IMR-90 (cell line): Measurements from ENCODE around the gene OBI1. TPM values are rescaled to one million over a fixed set of nuclear protein-coding genes. Genes with fewer than 3 reads are reported as not detected.

ENCODE experiments used
- ATAC-seq: fragments of 200-7000 bp; cut with Tn5 transposase; 2 replicates; pipeline ENCODE4 v1.9.1; 2020; ENCODE audit warnings: low read depth, mild to moderate bottlenecking, moderate library complexity
- BruUV-seq: library from RNA; stranded (reverse); fragments of 400-500 nt; replicated peaks from 2 replicates; lab custom pipeline; 2021; lab: Mats Ljungman, UMichigan
- CTCF ChIA-PET: fragments of 300-600 bp; formaldehyde crosslinking; extraction: SDS; loops from one replicate; lab custom pipeline; 2021; ENCODE audit warnings: antibody characterized with exemption; lab: Yijun Ruan, JAX
- POLR2A ChIA-PET: fragments of 300-600 bp; sonication (Branson Sonifier 250); formaldehyde crosslinking; loops from one replicate; lab custom pipeline; 2022; ENCODE audit warnings: antibody characterized with exemption; ENCODE audit not compliant: unreplicated experiment; lab: Charles Lee
- DNase-seq: peaks from one replicate; pipeline ENCODE4 v3.0.0; 2013
- H2AFZ ChIP-seq: replicated peaks from 2 replicates; pipeline ENCODE3; 2013; ENCODE audit warnings: low read length, mild to moderate bottlenecking; ENCODE audit not compliant: poor library complexity
- H2AK5ac ChIP-seq: 2 replicates; pipeline ENCODE4 v1.6.1; 2013; ENCODE audit warnings: low read depth, low read length, inconsistent platforms
- H2AK9ac ChIP-seq: replicated peaks from 2 replicates; pipeline ENCODE3; 2013; ENCODE audit warnings: mild to moderate bottlenecking, low read depth, low read length, moderate library complexity; ENCODE audit not compliant: poor library complexity
- H2BK120ac ChIP-seq: 2 replicates; pipeline ENCODE4 v1.6.1; 2013; ENCODE audit warnings: low read depth, low read length, inconsistent platforms
- H2BK15ac ChIP-seq: 3 replicates; pipeline ENCODE4 v1.6.1; 2013; ENCODE audit warnings: low read depth, low read length, inconsistent platforms
- H2BK20ac ChIP-seq: 2 replicates; pipeline ENCODE4 v1.6.1; 2013; ENCODE audit warnings: low read depth, mild to moderate bottlenecking, inconsistent platforms, low read length, moderate library complexity
- H2BK5ac ChIP-seq: 2 replicates; pipeline ENCODE4 v1.6.1; 2013; ENCODE audit warnings: mild to moderate bottlenecking, low read depth, low read length, inconsistent platforms; ENCODE audit not compliant: poor library complexity, severe bottlenecking
- H3K14ac ChIP-seq: replicated peaks from 2 replicates; pipeline ENCODE4 v1.6.1; 2013; ENCODE audit warnings: low read depth, low read length, inconsistent platforms
- H3K18ac ChIP-seq: 2 replicates; pipeline ENCODE4 v1.6.1; 2013; ENCODE audit warnings: low read depth, low read length, control low read depth
- H3K23ac ChIP-seq: 2 replicates; pipeline ENCODE4 v1.6.1; 2013; ENCODE audit warnings: low read depth, low read length, inconsistent platforms
- H3K27ac ChIP-seq: 2 replicates; pipeline ENCODE4 v1.5.1; 2013; ENCODE audit warnings: mild to moderate bottlenecking, control low read depth, low read length; ENCODE audit not compliant: insufficient read depth
- H3K27me3 ChIP-seq: 2 replicates; pipeline ENCODE4 v1.6.1; 2013; ENCODE audit warnings: low read length; ENCODE audit not compliant: control insufficient read depth, insufficient read depth
- H3K36me3 ChIP-seq: 2 replicates; pipeline ENCODE4 v1.6.1; 2013; ENCODE audit warnings: low read length, mixed read lengths; ENCODE audit not compliant: control insufficient read depth, insufficient read depth
- H3K4ac ChIP-seq: 2 replicates; pipeline ENCODE4 v1.6.1; 2013; ENCODE audit warnings: low read depth, low read length, inconsistent platforms
- H3K4me1 ChIP-seq: 2 replicates; pipeline ENCODE4 v1.6.1; 2013; ENCODE audit warnings: low read length, mixed read lengths; ENCODE audit not compliant: control insufficient read depth, insufficient read depth
- H3K4me2 ChIP-seq: 2 replicates; pipeline ENCODE4 v1.6.1; 2013; ENCODE audit warnings: low read depth, mild to moderate bottlenecking, control low read depth, low read length, moderate library complexity
- H3K4me3 ChIP-seq: 2 replicates; pipeline ENCODE4 v1.5.1; 2013; ENCODE audit warnings: low read depth, mild to moderate bottlenecking, control low read depth, low read length, moderate library complexity; ENCODE audit not compliant: insufficient read depth
- H3K56ac ChIP-seq: 2 replicates; pipeline ENCODE4 v1.6.1; 2013; ENCODE audit warnings: low read length, inconsistent platforms; ENCODE audit not compliant: insufficient read depth; ENCODE audit errors: extremely low read depth
- H3K79me1 ChIP-seq, 2 experiments: 2 replicates each; pipeline ENCODE4 v1.6.1; 2013; ENCODE audit warnings: low read length in 2 of 2, inconsistent platforms in 1 of 2, low read depth in 1 of 2
- H3K9ac ChIP-seq: 2 replicates; pipeline ENCODE4 v1.6.1; 2013; ENCODE audit warnings: low read depth, low read length, control low read depth
- H3K9me1 ChIP-seq: 2 replicates; pipeline ENCODE4 v1.6.1; 2013; ENCODE audit warnings: low read length, inconsistent platforms; ENCODE audit not compliant: insufficient read depth
- H3K9me3 ChIP-seq: 2 replicates; pipeline ENCODE4 v1.6.1; 2013; ENCODE audit warnings: low read length; ENCODE audit not compliant: control insufficient read depth, insufficient read depth
- H4K20me1 ChIP-seq: 2 replicates; pipeline ENCODE4 v1.6.1; 2013; ENCODE audit warnings: low read length, inconsistent platforms; ENCODE audit not compliant: insufficient read depth
- H4K5ac ChIP-seq: 2 replicates; pipeline ENCODE4 v1.6.1; 2013; ENCODE audit warnings: mild to moderate bottlenecking, low read depth, low read length, control low read depth
- H4K8ac ChIP-seq, 2 experiments: 2 replicates each; pipeline ENCODE4 v1.6.1; 2013; ENCODE audit warnings: low read depth in 2 of 2, low read length in 2 of 2, control low read depth in 1 of 2, inconsistent platforms in 1 of 2
- H4K91ac ChIP-seq: 2 replicates; pipeline ENCODE4 v1.6.1; 2013; ENCODE audit warnings: low read depth, low read length, inconsistent platforms; ENCODE audit not compliant: insufficient read depth
- BHLHE40 ChIP-seq: fragments of 150-350 bp; IDR thresholded peaks from 2 replicates; pipeline ENCODE4 v1.6.1; 2016; ENCODE audit warnings: mild to moderate bottlenecking, low read depth, low read length
- CEBPB ChIP-seq: IDR thresholded peaks from 2 replicates; pipeline ENCODE4 v1.6.1; 2012; ENCODE audit warnings: low read depth, low read length, improper control_type of control experiment
- CHD1 ChIP-seq: IDR thresholded peaks from 2 replicates; pipeline ENCODE4 v1.6.1; 2012; ENCODE audit warnings: low read depth, low read length, improper control_type of control experiment
- ELK1 ChIP-seq: fragments of 150-350 bp; IDR thresholded peaks from 2 replicates; pipeline ENCODE4 v1.6.1; 2016; ENCODE audit warnings: low read depth, mild to moderate bottlenecking, low read length, moderate library complexity, borderline replicate concordance
- FOS ChIP-seq: fragments of 150-350 bp; IDR thresholded peaks from 2 replicates; pipeline ENCODE4 v1.6.1; 2016; ENCODE audit warnings: low read depth, low read length
- MAFK ChIP-seq: IDR thresholded peaks from 2 replicates; pipeline ENCODE4 v1.6.1; 2012; ENCODE audit warnings: low read depth, low read length, improper control_type of control experiment
- MAZ ChIP-seq: IDR thresholded peaks from 2 replicates; pipeline ENCODE4 v1.6.1; 2012; ENCODE audit warnings: low read depth, mild to moderate bottlenecking, low read length, improper control_type of control experiment, moderate library complexity, borderline replicate concordance
- MXI1 ChIP-seq: IDR thresholded peaks from 2 replicates; pipeline ENCODE4 v1.6.1; 2012; ENCODE audit warnings: low read depth, mild to moderate bottlenecking, low read length, moderate library complexity, borderline replicate concordance
- NFE2L2 ChIP-seq: fragments of 150-350 bp; IDR thresholded peaks from 2 replicates; pipeline ENCODE4 v1.6.1; 2016; ENCODE audit warnings: low read depth, mild to moderate bottlenecking, low read length
- POLR2A ChIP-seq: IDR thresholded peaks from 2 replicates; pipeline ENCODE4 v1.6.1; 2012; ENCODE audit warnings: mild to moderate bottlenecking, low read depth, low read length
- RAD21 ChIP-seq: IDR thresholded peaks from 2 replicates; pipeline ENCODE4 v1.6.1; 2012; ENCODE audit warnings: low read length, improper control_type of control experiment
- RCOR1 ChIP-seq: IDR thresholded peaks from 2 replicates; pipeline ENCODE4 v1.6.1; 2012; ENCODE audit warnings: mild to moderate bottlenecking, low read length, improper control_type of control experiment; ENCODE audit not compliant: insufficient replicate concordance
- RFX5 ChIP-seq: IDR thresholded peaks from 2 replicates; pipeline ENCODE4 v1.8.0; 2012; ENCODE audit warnings: low read depth, mild to moderate bottlenecking, low read length, moderate library complexity
- SMC3 ChIP-seq: fragments of 150-350 bp; IDR thresholded peaks from 2 replicates; pipeline ENCODE4 v1.6.1; 2016; ENCODE audit warnings: low read depth, mild to moderate bottlenecking, antibody characterized with exemption, low read length, moderate library complexity
- WGBS, 2 experiments: methylation state at CpG; one replicate each; pipeline versions ENCODE4 v1.1.5 to v1.1.7; 2013; ENCODE audit warnings: missing lambda C conversion rate in 2 of 2; ENCODE audit not compliant: insufficient read length in 1 of 2; ENCODE audit errors: extremely low coverage in 2 of 2; 5-methylcytosine and 5-hydroxymethylcytosine counted together
- dilution Hi-C: fragments of 300-500 bp; cut with HindIII; formaldehyde crosslinking; loops from one replicate; pipeline ENCODE4 v1.14.3; 2018; ENCODE audit warnings: low sequenced_read_pairs; ENCODE audit not compliant: unreplicated experiment
- in situ Hi-C: fragments of 300-500 bp; cut with MboI; formaldehyde crosslinking; loops from 3 replicates; pipeline ENCODE4 v1.14.3; 2019; ENCODE audit warnings: low sequenced_read_pairs, inconsistent platforms, mixed read lengths
- intact Hi-C: fragments of 100-400 bp; cut with micrococcal nuclease; formaldehyde crosslinking; loops from 2 replicates; pipeline ENCODE4 v1.10.0; 2022
- polyA plus RNA-seq, 3 experiments: library from polyadenylated mRNA; depleted of rRNA; stranded (reverse); fragments of >200 nt; gene quantifications; 2 replicates each; pipeline ENCODE4 v1.2.3, GENCODE V29; 2012; ENCODE audit warnings: low replicate concordance in 1 of 3
- total RNA-seq: library from RNA; depleted of rRNA; stranded (reverse); fragments of >200 nt; gene quantifications from 2 replicates; pipeline ENCODE4 v1.2.3, GENCODE V29; 2012
- TF ChIP-seq, protein P1 (sequence below): fragments of 150-350 bp; IDR thresholded peaks from 2 replicates; pipeline ENCODE4 v1.6.1; 2017; ENCODE audit warnings: mild to moderate bottlenecking, antibody characterized with exemption, low read length, low read depth

Gene OBI1
- total and polyA plus RNA-seq, 2 of the 4 experiments (the other 2 are of a cell fraction): 4.4 to 11.8 TPM

GRCh38 chr13:78652651-78653050 lies 6.3 kb downstream of the OBI1 start:
- Histone ChIP-seq H3K27me3 (no peaks in the 10 kb centered on the region), H2BK120ac (no peak overlapping the region), H4K5ac (no peak overlapping the region), H2AFZ (no peak overlapping the region), H3K4ac (no peak overlapping the region), H3K14ac (no peak overlapping the region), H3K56ac (no peak overlapping the region), H2BK5ac (no peak overlapping the region), H2BK15ac (no peak overlapping the region), H3K36me3 (no peaks in the 10 kb centered on the region), H3K9ac (no peak overlapping the region), H3K9me1 (no peaks in the 10 kb centered on the region), H2AK5ac (no peak overlapping the region), H3K27ac (no peak overlapping the region), H3K4me3 (no peak overlapping the region), H3K4me1 (peaks cover under 1% of the 10 kb centered on the region; the same call in 1 of the 2 replicates), H3K4me2 (no peak overlapping the region), H3K79me1 (peaks cover 20 to 58% of the 10 kb centered on the region in 2 experiments), H2BK20ac (no peak overlapping the region), H2AK9ac (no peak overlapping the region), H3K23ac (no peak overlapping the region), H4K91ac (no peak overlapping the region), H3K18ac (no peak overlapping the region), H4K8ac (no peak overlapping the region), H3K9me3 (no peaks in the 10 kb centered on the region), H4K20me1 (peaks cover 22% of the 10 kb centered on the region)
- ATAC-seq: no peak
- ChIA-PET POLR2A (no interaction called here), CTCF (no interaction called here)
- BruUV-seq: no TSS peak
- no peak for TF ChIP-seq MAZ
- no peak for TF ChIP-seq NFE2L2
- TF ChIP-seq, protein P1, sequence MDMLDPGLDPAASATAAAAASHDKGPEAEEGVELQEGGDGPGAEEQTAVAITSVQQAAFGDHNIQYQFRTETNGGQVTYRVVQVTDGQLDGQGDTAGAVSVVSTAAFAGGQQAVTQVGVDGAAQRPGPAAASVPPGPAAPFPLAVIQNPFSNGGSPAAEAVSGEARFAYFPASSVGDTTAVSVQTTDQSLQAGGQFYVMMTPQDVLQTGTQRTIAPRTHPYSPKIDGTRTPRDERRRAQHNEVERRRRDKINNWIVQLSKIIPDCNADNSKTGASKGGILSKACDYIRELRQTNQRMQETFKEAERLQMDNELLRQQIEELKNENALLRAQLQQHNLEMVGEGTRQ: no peak
- no peak for TF ChIP-seq MXI1
- no peak for TF ChIP-seq FOS
- no peak for TF ChIP-seq RCOR1
- TF ChIP-seq CHD1: no peak
- no peak for TF ChIP-seq RAD21
- TF ChIP-seq ELK1: no peak
- TF ChIP-seq CEBPB: no peak
- no peak for TF ChIP-seq RFX5
- no peak for TF ChIP-seq MAFK
- no peak for TF ChIP-seq POLR2A
- TF ChIP-seq SMC3: no peak
- no peak for TF ChIP-seq BHLHE40
- dilution Hi-C loops (no loop called here), in situ Hi-C loops (no loop called here), intact Hi-C loops (no loop called here)
- no CpG with 5 or more reads among the region's 1 CpG for WGBS, 2 experiments
- DNase-seq: no peak
